Activated gamma-delta T cell treated with Interleukin-2 at 50 U/mL for 16 hours (primary cell): ENCODE measurements around the gene FGF21.
"Not testable (repeated sequence)": the region's sequence is repeated elsewhere in the genome, so short reads cannot be mapped to it uniquely, and the experiment has no call there.

Experiments used
- DNase-seq: peaks from one replicate; pipeline ENCODE4 v3.0.0-alpha.2; 2020

The FGF21 gene

DNA sequence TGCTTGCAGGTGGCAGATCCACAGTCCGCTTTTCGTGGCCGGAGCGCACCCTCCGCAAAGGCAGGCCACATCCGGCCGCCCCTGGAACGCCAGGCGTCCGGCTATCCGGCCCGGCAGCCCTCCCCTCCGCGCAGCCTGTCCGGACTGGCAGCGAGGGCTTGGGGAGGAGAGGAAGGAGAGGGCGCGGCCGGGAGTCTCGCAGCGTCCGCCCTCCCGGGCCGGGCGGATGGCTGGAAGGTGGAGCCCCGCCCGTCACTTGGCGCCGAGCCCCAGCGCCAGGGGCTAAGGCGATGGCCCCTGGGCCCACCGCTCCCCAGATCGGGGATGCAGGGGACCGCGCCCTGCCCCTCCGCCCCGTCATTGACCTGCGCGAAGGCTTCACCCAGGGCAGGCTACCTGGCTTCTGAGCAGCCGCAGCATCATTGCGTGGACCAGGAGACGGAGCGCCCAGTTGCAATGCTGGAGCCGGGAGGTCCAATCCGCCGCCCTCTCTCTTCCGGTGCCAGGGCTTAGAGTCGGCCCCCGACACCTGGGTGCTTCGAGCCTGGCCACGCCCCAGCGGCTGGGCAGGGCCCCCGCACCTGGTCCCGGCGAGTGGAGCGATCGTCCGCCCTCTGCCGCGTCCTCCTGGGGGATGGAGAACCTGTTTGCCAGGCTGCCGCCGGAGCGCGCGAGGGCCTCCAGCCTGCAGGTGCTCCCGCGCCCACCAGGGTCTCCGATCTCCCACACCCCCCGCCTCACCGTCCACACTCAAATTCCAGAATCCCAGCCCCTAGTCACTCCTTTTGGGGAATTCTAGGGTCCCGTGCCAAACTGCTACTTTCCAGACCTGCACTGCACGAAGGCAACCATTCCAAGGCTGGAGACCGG is 2.6 kb upstream of the FGF21 start, which contains the start of gene FUT1:
Gene FUT1 (minus strand): TSS at position 146 of the 870 bp plus-strand sequence. CDS start 1,360 bp downstream, outside the sequence.
- DNase-seq = peak; percentile 14

DNA sequence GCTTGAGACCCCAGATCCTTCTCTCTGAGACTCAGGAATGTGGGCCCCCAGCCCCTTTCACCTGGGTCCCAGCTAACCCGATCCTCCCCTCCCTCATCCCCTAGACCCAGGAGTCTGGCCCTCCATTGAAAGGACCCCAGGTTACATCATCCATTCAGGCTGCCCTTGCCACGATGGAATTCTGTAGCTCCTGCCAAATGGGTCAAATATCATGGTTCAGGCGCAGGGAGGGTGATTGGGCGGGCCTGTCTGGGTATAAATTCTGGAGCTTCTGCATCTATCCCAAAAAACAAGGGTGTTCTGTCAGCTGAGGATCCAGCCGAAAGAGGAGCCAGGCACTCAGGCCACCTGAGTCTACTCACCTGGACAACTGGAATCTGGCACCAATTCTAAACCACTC is 463 bp downstream of the FGF21 start:
- no peak for DNase-seq

DNA sequence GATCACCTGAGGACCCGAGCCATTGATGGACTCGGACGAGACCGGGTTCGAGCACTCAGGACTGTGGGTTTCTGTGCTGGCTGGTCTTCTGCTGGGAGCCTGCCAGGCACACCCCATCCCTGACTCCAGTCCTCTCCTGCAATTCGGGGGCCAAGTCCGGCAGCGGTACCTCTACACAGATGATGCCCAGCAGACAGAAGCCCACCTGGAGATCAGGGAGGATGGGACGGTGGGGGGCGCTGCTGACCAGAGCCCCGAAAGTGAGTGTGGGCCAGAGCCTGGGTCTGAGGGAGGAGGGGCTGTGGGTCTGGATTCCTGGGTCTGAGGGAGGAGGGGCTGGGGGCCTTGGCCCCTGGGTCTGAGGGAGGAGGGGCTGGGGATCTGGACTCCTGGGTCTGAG is 888 bp downstream of the FGF21 start:
- no peak for DNase-seq

DNA sequence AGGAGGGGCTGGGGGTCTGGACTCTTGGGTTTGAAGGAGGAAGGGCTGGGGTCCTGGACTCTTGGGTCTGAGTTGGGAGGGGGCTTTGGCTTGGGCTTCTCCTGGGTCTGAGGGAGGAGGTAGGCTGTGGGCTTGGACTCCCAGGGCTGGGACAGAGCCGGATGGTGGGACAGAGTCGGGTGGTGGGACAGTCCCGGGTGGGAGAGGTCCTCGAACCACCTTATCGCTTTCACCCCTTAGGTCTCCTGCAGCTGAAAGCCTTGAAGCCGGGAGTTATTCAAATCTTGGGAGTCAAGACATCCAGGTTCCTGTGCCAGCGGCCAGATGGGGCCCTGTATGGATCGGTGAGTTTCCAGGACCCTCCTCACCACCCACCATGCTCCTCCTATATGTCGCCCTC is 1.4 kb downstream of the FGF21 start:
- DNase-seq = no peak

DNA sequence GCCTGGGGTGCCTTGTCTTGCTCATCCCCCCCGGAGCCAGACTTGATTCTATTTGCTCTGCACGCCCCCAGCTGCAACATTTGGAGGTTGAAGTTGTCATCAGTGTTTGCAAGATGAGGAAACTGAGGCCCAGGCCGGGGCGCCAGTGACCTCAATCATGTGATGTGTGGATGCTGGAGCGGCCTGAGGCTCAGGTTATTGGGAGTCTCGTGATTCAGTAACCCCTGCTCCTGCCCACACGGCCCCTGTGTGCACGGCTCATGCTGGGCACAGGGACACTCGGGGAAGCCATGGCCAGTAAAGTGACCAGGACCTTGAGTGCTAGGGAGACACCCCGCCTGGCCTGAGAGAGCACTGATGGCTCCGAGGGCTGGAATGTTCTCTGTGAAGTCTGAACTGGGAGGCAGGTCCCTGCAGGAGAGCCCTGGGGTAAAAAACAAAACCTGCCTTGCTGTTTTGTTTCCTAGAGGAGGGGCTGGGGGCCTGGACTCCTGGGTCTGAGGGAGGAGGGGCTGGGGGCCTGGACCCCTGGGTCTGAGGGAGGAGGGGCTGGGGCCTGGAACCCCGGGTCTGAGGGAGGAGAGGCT is 1.9 kb downstream of the FGF21 start:
- DNase-seq = no peak

DNA sequence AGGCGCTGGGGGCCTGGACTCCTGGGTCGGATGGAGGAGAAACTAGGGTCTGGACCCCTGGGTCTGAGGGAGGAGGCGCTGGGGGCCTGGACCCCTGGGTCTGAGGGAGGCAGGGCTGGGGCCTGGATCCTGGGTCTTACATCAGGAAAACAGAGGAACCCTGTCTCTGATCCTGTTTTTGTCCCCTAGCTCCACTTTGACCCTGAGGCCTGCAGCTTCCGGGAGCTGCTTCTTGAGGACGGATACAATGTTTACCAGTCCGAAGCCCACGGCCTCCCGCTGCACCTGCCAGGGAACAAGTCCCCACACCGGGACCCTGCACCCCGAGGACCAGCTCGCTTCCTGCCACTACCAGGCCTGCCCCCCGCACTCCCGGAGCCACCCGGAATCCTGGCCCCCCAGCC is 2.4 kb downstream of the FGF21 start:
- DNase-seq = no peak

DNA sequence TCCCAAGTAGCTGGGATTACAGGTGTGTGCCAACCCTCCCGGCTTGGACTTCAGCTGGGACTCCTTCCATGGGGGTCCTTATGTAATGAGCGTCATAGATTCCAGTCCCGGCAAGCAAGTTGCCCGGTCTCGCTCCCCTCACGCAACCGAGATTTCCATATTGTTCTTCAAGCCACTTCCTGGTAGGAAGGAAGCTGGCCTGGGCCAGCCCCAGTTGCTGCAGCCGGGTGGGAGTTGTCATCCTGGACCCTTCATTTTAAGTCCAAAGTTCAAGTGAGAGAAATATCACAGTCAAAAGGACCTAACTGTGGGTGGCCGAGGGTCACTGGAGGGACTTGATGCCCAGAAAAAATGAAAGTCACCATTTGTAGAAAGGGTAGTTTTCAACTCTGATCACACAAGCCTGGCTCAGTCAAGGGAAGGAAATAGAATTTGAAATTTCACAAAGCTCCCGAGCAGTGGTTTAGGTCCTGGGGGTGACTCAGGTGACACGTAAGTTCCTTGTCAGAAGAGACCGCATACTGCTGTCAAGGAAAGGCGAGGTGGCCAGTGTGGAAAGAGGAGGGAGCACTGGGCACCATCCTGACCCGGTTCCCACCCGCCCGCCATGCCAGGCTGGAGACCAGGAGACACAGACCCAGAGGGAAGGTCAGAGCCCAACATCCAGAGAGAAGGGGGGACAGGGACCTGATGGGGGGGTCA is 5.3 kb downstream of the FGF21 start:
- no peak for DNase-seq

DNA sequence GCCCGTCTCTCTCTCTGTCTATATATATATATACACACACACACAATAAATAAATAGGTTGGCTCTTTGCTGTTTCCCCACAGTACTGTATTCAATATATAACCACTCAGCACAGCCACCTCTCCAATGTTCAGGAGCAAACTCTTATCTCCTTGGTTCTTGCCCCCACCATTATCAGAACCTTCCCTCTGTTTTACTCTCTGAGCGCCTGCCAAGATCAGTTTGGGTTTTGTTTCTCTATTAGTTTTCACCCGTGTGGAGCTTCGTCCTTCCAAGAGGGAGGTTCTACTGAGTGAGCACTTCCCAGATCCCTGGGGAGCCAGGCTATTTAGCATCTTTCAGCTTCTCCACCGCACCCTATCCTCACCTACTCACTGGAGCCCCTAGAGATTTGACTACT is 10.5 kb downstream of the FGF21 start:
- not testable (repeated sequence) for DNase-seq

DNA sequence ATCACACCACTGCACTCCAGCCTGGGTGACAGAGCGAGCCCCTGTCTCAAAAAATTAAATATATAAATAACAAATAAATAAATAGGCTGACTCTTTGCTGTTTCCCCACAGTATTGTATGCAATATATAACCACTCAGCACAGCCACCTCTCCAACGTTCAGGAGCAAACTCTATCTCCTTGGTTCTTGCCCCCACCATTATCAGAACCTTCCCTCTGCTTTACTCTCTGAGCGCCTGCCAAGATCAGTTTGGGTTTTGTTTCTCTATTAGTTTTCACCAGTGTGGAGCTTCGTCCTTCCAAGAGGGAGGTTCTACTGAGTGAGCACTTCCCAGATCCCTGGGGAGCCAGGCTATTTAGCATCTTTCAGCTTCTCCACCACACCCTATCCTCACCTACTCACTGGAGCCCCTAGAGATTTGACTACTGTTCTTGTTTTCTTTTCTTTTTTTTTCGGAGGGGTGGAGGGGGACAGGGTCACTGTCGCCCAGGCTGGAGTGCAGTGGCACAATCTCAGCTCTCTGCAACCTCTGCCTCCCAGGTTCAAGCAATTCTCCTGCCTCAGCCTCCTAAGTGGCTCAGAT is 12.9 kb downstream of the FGF21 start:
- not testable (repeated sequence) for DNase-seq

DNA sequence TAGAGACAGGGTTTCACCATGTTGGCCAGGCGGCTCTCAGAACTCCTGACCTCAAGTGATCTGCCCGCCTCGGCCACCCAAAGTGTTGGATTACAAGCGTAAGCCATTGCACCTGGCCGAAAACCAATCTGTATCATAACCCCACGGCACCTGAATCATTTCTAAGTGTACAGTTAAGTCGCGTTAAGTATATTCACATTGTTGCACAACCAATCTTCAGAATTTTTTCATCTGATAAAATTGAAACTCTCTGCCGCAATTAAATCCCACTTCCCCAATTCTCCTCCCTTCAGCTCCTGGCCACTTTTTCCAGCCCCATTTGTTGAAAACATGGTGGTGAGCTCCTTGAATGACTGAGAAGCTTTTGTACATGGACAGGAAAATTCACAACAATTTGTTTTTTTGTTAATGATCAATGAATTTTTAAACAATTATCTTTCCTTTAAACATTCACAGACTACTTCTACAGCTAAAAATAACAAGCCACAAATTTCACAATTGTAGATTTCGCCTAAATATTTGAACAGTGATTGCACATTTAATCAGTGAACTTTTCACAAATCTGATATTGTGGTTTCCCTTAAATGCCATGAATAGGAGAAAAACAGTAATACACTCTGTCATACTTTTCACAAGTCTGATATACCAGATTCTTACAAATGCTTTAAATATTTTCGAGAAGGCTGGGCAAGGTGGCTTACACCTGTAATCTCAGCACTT is 13.8 kb downstream of the FGF21 start:
- no peak for DNase-seq

DNA sequence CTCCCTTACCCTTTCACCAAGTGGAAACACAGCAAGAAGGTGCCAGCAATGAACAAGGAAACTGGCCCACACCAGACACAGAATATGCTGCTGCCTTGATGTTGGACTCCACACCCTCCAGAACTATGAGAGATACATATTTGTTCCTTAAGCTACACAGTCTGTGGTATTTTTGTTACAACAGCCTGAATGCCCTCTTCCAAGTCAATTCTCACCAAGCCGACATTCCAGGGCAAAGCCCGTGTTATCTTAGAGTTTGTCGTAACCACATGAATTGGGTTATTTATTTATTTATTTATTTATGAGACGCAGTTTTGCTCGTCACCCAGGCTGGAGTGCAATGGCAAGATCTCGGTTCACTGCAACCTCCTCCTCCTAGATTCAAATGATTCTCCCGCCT is 14.9 kb downstream of the FGF21 start:
- no peak for DNase-seq

DNA sequence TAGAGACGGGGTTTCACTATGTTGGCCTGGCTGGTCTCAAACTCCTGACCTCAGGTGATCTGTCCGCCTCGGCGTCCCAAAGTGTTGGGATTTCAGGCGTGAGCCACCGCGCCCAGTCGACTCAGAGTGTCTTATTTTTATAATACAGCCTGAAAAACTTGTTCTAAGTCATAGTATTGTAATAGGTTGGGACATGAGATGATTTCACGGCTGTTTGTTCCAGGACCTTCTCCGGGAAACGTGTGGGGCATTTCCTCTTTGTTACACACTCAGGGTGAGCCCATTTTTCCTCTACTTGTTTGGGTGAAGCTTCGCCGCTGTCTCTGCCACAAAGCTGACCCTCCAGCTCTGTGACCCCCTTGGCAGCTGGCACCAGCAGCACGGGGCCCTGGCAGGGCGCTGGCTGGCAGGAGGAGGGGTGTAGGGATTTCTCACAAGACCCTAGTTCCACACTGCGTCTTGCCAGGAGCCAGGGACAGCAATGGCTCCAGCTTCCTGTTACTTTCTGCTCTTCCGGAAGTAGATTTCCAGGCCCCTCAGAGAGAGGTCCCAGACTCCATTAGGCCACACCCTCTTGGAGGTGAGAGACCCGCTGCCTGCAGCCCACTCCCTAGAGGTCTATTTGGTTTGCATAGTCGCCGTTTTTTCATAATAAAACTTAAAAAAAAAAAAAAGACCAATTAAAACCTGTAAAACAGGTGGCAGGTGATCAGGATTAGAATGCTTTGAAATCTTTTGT is 15.6 kb downstream of the FGF21 start:
- DNase-seq = no peak

DNA sequence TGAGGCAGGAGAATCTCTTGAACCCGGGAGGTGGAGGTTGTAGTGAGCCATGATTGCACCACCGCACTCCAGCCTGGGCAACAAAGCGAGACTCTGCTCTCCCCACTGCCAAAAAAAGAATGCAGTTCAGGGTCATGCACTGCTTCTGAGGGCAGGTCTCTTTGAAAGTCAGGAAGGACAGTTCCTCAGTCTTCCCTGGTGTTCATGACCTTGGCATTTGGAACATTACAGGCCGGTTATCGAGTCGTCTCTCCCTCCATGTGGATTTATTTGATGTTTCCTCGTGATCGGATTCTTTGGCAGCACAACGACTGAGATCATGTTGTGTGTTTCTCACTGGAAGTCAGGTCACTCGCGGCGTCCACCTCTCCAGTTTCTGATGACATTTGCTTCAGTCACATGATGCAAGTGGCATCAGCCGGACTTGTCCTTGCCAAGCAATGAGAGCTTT is 17.2 kb downstream of the FGF21 start:
- no peak for DNase-seq

DNA sequence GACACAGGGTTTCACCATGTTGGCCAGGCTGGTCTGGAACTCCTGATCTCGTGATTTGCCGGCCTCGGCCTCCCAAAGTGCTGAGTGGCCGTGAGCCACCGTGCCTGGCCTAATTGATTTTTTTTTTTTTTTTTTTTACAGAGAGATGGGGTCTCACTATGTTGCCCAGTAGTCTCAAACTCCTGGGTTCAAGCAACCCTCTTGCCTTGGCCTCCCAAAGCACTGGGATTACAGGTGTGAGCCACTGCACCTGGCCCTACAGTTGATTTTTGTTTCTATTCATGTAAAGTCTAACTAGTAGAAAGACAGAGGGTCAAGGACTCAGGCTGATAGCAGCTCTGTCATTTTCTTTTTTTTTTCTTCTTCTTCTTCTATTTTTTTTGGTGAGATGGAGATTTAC is 21.8 kb downstream of the FGF21 start:
- DNase-seq = no peak

DNA sequence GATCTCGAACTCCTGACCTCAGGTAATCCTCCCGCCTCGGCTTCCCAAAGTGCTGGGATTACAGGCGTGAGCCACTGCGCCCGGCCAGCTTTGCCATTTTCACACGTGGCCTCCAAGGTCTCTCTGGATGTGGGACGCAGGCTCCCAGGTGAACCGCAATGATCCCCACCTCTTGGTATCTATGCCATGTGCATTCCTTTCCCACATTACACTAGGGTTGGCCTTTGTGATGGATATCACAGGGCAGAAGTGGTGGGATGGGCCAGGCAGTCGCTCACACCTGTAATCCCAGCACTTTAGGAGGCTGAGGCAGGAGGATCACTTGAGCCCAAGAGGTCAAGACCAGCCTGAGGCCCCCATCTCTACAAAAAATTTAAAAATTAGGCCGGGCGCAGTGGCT is 22.4 kb downstream of the FGF21 start:
- DNase-seq = no peak

DNA sequence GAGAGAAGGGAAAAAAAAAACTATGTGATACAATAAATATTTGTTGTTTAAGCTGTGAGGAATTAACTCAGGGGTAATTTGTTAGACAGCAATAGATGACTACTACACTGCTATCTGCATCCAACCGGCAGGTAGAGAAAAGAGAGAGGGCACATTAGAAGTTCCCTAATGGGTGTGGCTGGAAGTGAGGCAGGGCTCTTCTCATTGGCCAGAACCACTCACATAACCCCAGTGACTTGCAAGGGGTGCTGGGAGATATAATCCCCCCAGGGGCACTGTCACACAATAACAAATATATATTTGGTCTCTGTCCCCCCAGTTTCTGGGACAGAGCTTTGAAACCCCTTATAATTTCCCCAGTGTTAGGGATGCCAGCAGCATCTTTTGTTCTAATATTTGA is 24.3 kb downstream of the FGF21 start:
- no peak for DNase-seq

DNA sequence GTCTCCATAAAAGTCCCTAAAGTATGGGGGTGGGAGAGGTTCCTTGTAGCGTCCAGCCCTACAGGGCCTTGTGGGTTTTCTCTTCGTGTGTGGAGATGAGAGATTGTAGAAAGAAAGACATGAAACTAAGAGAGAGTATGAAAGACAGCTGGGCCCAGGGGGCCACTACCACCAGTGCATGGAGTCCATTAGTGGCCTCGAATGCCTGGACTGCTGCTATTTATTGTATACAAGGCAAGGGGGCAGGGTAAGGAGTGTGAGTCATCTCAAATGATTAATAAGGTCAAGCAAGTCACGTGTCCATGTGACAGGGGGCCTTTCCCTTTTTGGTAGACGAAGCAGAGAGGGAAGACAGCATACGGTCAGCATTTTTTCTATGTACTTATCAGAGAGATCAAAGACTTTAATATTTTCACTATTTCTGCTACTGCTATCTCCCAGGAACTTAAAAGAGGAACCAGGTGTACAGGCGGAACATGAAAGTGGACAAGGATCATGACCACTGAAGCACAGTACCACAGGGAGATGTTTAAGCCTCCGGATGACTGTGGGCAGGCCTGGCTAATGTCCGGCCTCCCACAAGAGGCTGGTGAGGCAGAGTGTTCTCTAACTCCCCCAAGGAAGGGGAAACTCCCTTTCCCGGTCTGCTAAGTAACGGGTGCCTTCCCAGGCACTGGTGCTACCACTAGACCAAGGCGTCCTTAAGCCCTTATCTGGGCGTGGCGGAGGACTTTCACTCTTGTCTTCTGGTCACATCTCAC is 25.5 kb downstream of the FGF21 start:
- DNase-seq = no peak

DNA sequence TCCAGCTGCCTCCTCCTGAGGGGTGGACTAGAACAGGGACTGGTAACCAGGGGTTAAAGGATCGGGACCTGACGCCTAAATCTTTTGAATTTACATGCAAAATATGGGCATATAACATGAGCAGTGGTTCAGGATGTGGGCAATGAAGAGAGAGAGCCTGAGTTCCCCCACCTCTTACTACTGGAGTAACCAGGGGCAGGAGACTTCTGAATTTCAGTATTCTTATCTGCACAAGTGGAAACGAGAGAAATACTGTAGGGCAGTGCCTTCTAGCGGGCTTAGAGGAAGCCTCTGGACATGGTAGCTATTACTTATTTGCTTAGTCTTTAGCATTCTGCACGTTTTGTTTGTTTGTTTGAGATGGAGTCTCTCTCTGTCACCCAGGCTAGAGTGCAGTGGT is 29.2 kb downstream of the FGF21 start:
- DNase-seq = no peak

DNA sequence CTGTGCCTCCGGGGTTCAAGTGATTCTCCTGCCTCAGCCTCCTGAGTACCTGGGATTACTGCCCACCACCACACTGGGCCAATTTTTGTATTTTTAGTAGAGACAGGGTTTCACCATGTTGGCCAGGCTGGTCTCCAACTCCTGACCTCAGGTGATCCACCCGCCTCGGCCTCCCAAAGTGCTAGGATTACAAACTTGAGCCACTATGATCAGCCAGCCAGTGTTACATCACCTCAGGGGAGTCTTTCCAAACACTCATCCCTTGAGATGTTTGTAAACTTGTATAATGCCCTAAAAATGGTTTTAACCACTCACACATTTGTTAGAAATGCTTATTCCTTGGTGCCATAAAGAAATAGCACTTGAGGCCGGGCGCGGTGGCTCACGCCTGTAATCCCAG is 31.1 kb downstream of the FGF21 start:
- DNase-seq = not testable (repeated sequence)

DNA sequence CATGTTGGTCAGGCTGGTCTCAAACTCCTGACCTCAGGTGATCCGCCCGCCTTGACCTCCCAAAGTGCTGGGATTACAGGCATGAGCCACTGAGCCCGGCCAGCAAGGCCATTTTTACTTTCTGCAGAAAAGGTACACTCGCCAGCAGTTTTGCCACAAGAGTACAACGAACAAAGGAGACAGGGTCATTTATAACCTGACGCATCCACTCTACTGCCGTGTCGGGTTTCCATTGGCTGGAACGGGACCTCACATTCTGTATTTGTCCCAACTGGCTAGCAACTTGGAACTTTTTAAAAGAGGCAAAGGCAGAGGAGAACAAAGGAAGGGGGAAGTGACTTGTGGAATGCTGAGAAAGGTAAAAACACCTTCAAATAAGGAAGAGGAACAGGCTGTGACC is 32.0 kb downstream of the FGF21 start:
- DNase-seq = not testable (repeated sequence)

DNA sequence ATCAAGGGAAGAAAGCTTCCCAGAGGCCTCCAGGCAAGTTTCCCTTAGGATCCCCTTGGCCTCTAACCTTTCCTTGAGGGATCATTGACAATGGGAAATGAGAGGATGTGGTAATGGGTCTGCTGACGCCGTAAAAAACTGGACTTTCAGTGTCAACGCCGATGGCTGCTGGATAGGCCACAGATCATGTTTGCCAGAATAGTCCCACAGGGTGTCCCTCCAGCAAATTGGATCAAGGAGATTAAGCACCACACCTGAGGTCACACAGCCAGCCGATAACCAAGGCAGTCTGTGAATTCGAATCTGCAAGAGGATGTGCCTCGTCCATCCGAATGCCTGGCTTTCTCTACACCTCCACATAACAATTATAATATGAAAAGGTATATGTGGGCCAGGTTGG is 37.9 kb downstream of the FGF21 start:
- DNase-seq = no peak
